Measurements from ENCODE around the gene DTX3.

Gene DTX3

GRCh38 chr12:57620936-57621496 lies 16.4 kb downstream of the DTX3 start:
- ChIA-PET POLR2A (interaction anchor here (0.6 to 1.8 kb wide), 2 partner anchors 38 to 110 kb away, joined by 3 to 6 read pairs; no protein-coding TSS in a partner anchor), CTCF (interaction anchor here (0.7 to 4.5 kb wide), 15 partner anchors 10 to 992 kb away, joined by 3 to 113 read pairs (median 4); partner anchors contain the start of gene B4GALNT1)
- H3K4me1 ChIP-seq (ENCODE audit: control insufficient read depth, insufficient read depth, low read length): no peaks in the 10 kb centered on the region
- no peak overlapping the region for H3K27ac ChIP-seq (ENCODE audit: extremely low read depth, low read depth, low read length)
- no peaks in the 10 kb centered on the region for H3K9me3 ChIP-seq (ENCODE audit: control insufficient read depth, insufficient read depth, low read depth, low read length)
- no peak overlapping the region for H3K4me3 ChIP-seq (ENCODE audit: low read depth, low read length)
- H3K36me3 ChIP-seq (ENCODE audit: control insufficient read depth in 2 of 2, insufficient read depth in 1 of 2, low read length in 2 of 2): peaks cover 0 to 50% of the 10 kb centered on the region in 2 experiments; a peak in 1 of 3 replicates
- no peak for TF ChIP-seq ZNF76 (tag by site-specific recombination; IDR thresholded peaks at IDR 0.05; ENCODE audit: borderline replicate concordance, low read depth)
- no peak for TF ChIP-seq ZNF140 (tag by site-specific recombination; IDR thresholded peaks at IDR 0.05)
- no peak for TF ChIP-seq ZFP3 (tag by site-specific recombination; IDR thresholded peaks at IDR 0.05; ENCODE audit: low read depth)
- no peak for TF ChIP-seq ZNF292 (tag by site-specific recombination; IDR thresholded peaks at IDR 0.05; ENCODE audit: borderline replicate concordance, low read depth)
- TF ChIP-seq BCL11A (tag by site-specific recombination; IDR thresholded peaks at IDR 0.05; ENCODE audit: low read depth): no peak
- TF ChIP-seq ZNF114 (tag by site-specific recombination; IDR thresholded peaks at IDR 0.05): no peak
- no peak for TF ChIP-seq CTCF (tag by site-specific recombination; IDR thresholded peaks at IDR 0.05)
- TF ChIP-seq ZNF133 (tag by site-specific recombination; IDR thresholded peaks at IDR 0.05): no peak
- TF ChIP-seq OSR2 (tag by site-specific recombination; IDR thresholded peaks at IDR 0.05): no peak
- no peak for TF ChIP-seq KLF8 (tag by site-specific recombination; IDR thresholded peaks at IDR 0.05)

- ChIA-PET CTCF (interaction anchor here (0.6 to 4.5 kb wide), 23 partner anchors 8 to 159 kb away, joined by 3 to 113 read pairs (median 4); partner anchors contain the start of genes B4GALNT1, CYP27B1, DCTN2 and DTX3), POLR2A (interaction anchor here (1.8 kb wide), 1 partner anchor 38 kb away, joined by 6 read pairs; no protein-coding TSS in a partner anchor)
- peak overlapping the region; percentile 29 for H3K4me3 ChIP-seq (ENCODE audit: low read depth, low read length)
- peaks cover 0 to 49% of the 10 kb centered on the region in 2 experiments; a peak in 1 of 3 replicates for H3K36me3 ChIP-seq (ENCODE audit: control insufficient read depth in 2 of 2, insufficient read depth in 1 of 2, low read length in 2 of 2)
- no peak overlapping the region for H3K27ac ChIP-seq (ENCODE audit: extremely low read depth, low read depth, low read length)
- no peaks in the 10 kb centered on the region for H3K4me1 ChIP-seq (ENCODE audit: control insufficient read depth, insufficient read depth, low read length)
- no peaks in the 10 kb centered on the region for H3K9me3 ChIP-seq (ENCODE audit: control insufficient read depth, insufficient read depth, low read depth, low read length)
- TF ChIP-seq ZNF211 (tag by site-specific recombination; IDR thresholded peaks at IDR 0.05; ENCODE audit: low read depth): no peak
- peak; percentile 43; the same call in 1 of the 2 replicates for TF ChIP-seq ZIC2 (tag by site-specific recombination; IDR thresholded peaks at IDR 0.05)
- TF ChIP-seq ZNF223 (tag by site-specific recombination; IDR thresholded peaks at IDR 0.05): no peak
- no peak for TF ChIP-seq ZNF621 (tag by site-specific recombination; IDR thresholded peaks at IDR 0.05)
- no peak for TF ChIP-seq ZNF658 (tag by site-specific recombination; IDR thresholded peaks at IDR 0.05)
- no peak for TF ChIP-seq ZBTB6 (tag by site-specific recombination; IDR thresholded peaks at IDR 0.05)
- TF ChIP-seq ZNF221 (tag by site-specific recombination; IDR thresholded peaks at IDR 0.05; ENCODE audit: borderline replicate concordance): no peak
- TF ChIP-seq ZNF341 (tag by site-specific recombination; IDR thresholded peaks at IDR 0.05; ENCODE audit: low read depth): no peak
- TF ChIP-seq, protein P1, sequence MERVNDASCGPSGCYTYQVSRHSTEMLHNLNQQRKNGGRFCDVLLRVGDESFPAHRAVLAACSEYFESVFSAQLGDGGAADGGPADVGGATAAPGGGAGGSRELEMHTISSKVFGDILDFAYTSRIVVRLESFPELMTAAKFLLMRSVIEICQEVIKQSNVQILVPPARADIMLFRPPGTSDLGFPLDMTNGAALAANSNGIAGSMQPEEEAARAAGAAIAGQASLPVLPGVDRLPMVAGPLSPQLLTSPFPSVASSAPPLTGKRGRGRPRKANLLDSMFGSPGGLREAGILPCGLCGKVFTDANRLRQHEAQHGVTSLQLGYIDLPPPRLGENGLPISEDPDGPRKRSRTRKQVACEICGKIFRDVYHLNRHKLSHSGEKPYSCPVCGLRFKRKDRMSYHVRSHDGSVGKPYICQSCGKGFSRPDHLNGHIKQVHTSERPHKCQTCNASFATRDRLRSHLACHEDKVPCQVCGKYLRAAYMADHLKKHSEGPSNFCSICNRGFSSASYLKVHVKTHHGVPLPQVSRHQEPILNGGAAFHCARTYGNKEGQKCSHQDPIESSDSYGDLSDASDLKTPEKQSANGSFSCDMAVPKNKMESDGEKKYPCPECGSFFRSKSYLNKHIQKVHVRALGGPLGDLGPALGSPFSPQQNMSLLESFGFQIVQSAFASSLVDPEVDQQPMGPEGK (tag by site-specific recombination; IDR thresholded peaks at IDR 0.05): peak; percentile 35
- TF ChIP-seq, protein P2, sequence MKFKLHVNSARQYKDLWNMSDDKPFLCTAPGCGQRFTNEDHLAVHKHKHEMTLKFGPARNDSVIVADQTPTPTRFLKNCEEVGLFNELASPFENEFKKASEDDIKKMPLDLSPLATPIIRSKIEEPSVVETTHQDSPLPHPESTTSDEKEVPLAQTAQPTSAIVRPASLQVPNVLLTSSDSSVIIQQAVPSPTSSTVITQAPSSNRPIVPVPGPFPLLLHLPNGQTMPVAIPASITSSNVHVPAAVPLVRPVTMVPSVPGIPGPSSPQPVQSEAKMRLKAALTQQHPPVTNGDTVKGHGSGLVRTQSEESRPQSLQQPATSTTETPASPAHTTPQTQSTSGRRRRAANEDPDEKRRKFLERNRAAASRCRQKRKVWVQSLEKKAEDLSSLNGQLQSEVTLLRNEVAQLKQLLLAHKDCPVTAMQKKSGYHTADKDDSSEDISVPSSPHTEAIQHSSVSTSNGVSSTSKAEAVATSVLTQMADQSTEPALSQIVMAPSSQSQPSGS (tag by site-specific recombination; IDR thresholded peaks at IDR 0.05; ENCODE audit: low read depth): no peak
- TF ChIP-seq, protein P3, sequence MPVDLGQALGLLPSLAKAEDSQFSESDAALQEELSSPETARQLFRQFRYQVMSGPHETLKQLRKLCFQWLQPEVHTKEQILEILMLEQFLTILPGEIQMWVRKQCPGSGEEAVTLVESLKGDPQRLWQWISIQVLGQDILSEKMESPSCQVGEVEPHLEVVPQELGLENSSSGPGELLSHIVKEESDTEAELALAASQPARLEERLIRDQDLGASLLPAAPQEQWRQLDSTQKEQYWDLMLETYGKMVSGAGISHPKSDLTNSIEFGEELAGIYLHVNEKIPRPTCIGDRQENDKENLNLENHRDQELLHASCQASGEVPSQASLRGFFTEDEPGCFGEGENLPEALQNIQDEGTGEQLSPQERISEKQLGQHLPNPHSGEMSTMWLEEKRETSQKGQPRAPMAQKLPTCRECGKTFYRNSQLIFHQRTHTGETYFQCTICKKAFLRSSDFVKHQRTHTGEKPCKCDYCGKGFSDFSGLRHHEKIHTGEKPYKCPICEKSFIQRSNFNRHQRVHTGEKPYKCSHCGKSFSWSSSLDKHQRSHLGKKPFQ (tag by site-specific recombination; IDR thresholded peaks at IDR 0.05): no peak
- no peak for TF ChIP-seq ZNF248 (tag by site-specific recombination; IDR thresholded peaks at IDR 0.05)
- TF ChIP-seq ZNF555 (tag by site-specific recombination; conservative IDR thresholded peaks at IDR 0.05): no peak
- TF ChIP-seq ZNF501 (tag by site-specific recombination; IDR thresholded peaks at IDR 0.05): peak; percentile 41; the same call in 1 of the 2 replicates
- no peak for TF ChIP-seq SP3 (tag by site-specific recombination; IDR thresholded peaks at IDR 0.05)
- TF ChIP-seq HOXA7 (CRISPR knock-in tag; IDR thresholded peaks at IDR 0.05; ENCODE audit: borderline replicate concordance): no peak
Observed at GRCh38 chr12:57621497-57622292, 17.1 kb downstream of the DTX3 start.
